T-helper 17 cell (primary cell): ENCODE data around the gene ARMC2. TPM values are rescaled to one million over a fixed set of nuclear protein-coding genes. Genes with fewer than 3 reads are reported as not detected.

Experiments used
- ATAC-seq: fragments of 150-1000 bp; cut with Tn5 transposase; 2 replicates; pipeline ENCODE4 v1.10.0; 2021; ENCODE audit warnings: mild to moderate bottlenecking, moderate library complexity
- DNase-seq, 3 donors: peaks; one replicate each; pipeline versions ENCODE4 v3.0.0 to v3.0.0-alpha.2; 2020 to 2021
- H3K9me3 ChIP-seq: one replicate; pipeline ENCODE4 v1.7.0; 2013; ENCODE audit warnings: low read length, mild to moderate bottlenecking; ENCODE audit not compliant: control insufficient read depth, poor library complexity, severe bottlenecking
- H3K27ac Mint-ChIP-seq: one replicate; pipeline ENCODE4 v1.8.0; 2022; ENCODE audit warnings: mild to moderate bottlenecking, moderate library complexity, mixed read lengths
- H3K27me3 Mint-ChIP-seq: one replicate; pipeline ENCODE4 v1.8.0; 2022; ENCODE audit warnings: mixed read lengths
- H3K36me3 Mint-ChIP-seq: one replicate; pipeline ENCODE4 v1.8.0; 2022; ENCODE audit warnings: low read depth, mixed read lengths
- H3K4me1 Mint-ChIP-seq: one replicate; pipeline ENCODE4 v1.8.0; 2022; ENCODE audit warnings: mild to moderate bottlenecking, mixed read lengths
- H3K4me3 Mint-ChIP-seq: one replicate; pipeline ENCODE4 v1.8.0; 2022; ENCODE audit warnings: mild to moderate bottlenecking, moderate library complexity, mixed read lengths
- total RNA-seq, 4 donors: library from RNA in 2 of 4; stranded (reverse) in 2 of 4; gene quantifications; one replicate each; pipeline ENCODE4 v1.2.3 and lab custom pipeline; 2022 to 2026

The ARMC2 gene
- total RNA-seq (1 to 10 TPM; 6.9 to 8.7 TPM), total RNA-seq (lab: John Stamatoyannopoulos, UW) (4.8 to 9.1 reads per million in 2 donors)

- H3K4me1 Mint-ChIP-seq, result peaks cover 16% of the 10 kb centered on the region
- H3K4me3 Mint-ChIP-seq, result peak within 1 kb of the TSS; percentile 89
- ATAC-seq (peak; percentile 90), DNase-seq (peak; percentile 76 to 85 (median 79))
- H3K9me3 ChIP-seq, result no peaks in the 10 kb centered on the region
- H3K27me3 Mint-ChIP-seq, result no peaks in the 10 kb centered on the region
- no peaks in the 10 kb centered on the region for H3K36me3 Mint-ChIP-seq
- peak within 1 kb of the TSS; percentile 79 for H3K27ac Mint-ChIP-seq
These were observed at the start of gene ARMC2 for GRCh38 chr6:108848116-108848868. Gene ARMC2, plus strand, starts transcription at chr6:108848422. Its CDS starts 5,846 bp downstream, at chr6:108854268.

GRCh38 chr6:108798670-108799353, 49.4 kb upstream of the ARMC2 start:
- Mint-ChIP-seq H3K27me3 (no peaks in the 10 kb centered on the region), H3K4me1 (peaks cover 18% of the 10 kb centered on the region), H3K36me3 (peaks cover 2% of the 10 kb centered on the region), H3K27ac (peak overlapping the region; percentile 88), H3K4me3 (peak overlapping the region; percentile 86)
- DNase-seq (peak in 1 of 3 donors; percentile 14), ATAC-seq (peak; percentile 94)
- H3K9me3 ChIP-seq, result no peaks in the 10 kb centered on the region

GRCh38 chr6:108799354-108799717, 48.9 kb upstream of the ARMC2 start:
- Mint-ChIP-seq H3K4me1 (peaks cover 18% of the 10 kb centered on the region), H3K4me3 (no peak overlapping the region), H3K36me3 (peaks cover 2% of the 10 kb centered on the region), H3K27me3 (no peaks in the 10 kb centered on the region), H3K27ac (no peak overlapping the region)
- DNase-seq, result no peak
- H3K9me3 ChIP-seq, result no peaks in the 10 kb centered on the region
- no peak for ATAC-seq

GRCh38 chr6:108799791-108800190, 48.4 kb upstream of the ARMC2 start:
- no peak overlapping the region for H3K27ac Mint-ChIP-seq
- peaks cover 18% of the 10 kb centered on the region for H3K4me1 Mint-ChIP-seq
- DNase-seq (no peak), ATAC-seq (no peak)
- no peaks in the 10 kb centered on the region for H3K9me3 ChIP-seq
- peaks cover 2% of the 10 kb centered on the region for H3K36me3 Mint-ChIP-seq
- H3K27me3 Mint-ChIP-seq, result no peaks in the 10 kb centered on the region
- no peak overlapping the region for H3K4me3 Mint-ChIP-seq

GRCh38 chr6:108800427-108800864, 47.8 kb upstream of the ARMC2 start:
- H3K9me3 ChIP-seq, result no peaks in the 10 kb centered on the region
- H3K27me3 Mint-ChIP-seq, result no peaks in the 10 kb centered on the region
- H3K4me1 Mint-ChIP-seq, result peaks cover 16% of the 10 kb centered on the region
- DNase-seq (no peak), ATAC-seq (no peak)
- H3K27ac Mint-ChIP-seq, result no peak overlapping the region
- H3K4me3 Mint-ChIP-seq, result no peak overlapping the region
- H3K36me3 Mint-ChIP-seq, result peaks cover 2% of the 10 kb centered on the region

- no peaks in the 10 kb centered on the region for H3K27me3 Mint-ChIP-seq
- H3K4me1 Mint-ChIP-seq, result peaks cover 19% of the 10 kb centered on the region
- peaks cover 2% of the 10 kb centered on the region for H3K36me3 Mint-ChIP-seq
- DNase-seq (no peak), ATAC-seq (no peak)
- H3K4me3 Mint-ChIP-seq, result no peak overlapping the region
- no peak overlapping the region for H3K27ac Mint-ChIP-seq
- no peaks in the 10 kb centered on the region for H3K9me3 ChIP-seq
These were observed 46.9 kb upstream of the ARMC2 start for GRCh38 chr6:108801366-108801765.

- ATAC-seq (no peak), DNase-seq (no peak)
- peaks cover 6% of the 10 kb centered on the region for H3K4me1 Mint-ChIP-seq
- H3K27ac Mint-ChIP-seq, result no peak overlapping the region
- no peaks in the 10 kb centered on the region for H3K27me3 Mint-ChIP-seq
- H3K36me3 Mint-ChIP-seq, result no peaks in the 10 kb centered on the region
- H3K9me3 ChIP-seq, result no peaks in the 10 kb centered on the region
- no peak overlapping the region for H3K4me3 Mint-ChIP-seq
These were observed 44.2 kb upstream of the ARMC2 start for GRCh38 chr6:108803982-108804490.

GRCh38 chr6:108804956-108805355, 43.3 kb upstream of the ARMC2 start:
- no peak overlapping the region for H3K4me3 Mint-ChIP-seq
- ATAC-seq (no peak), DNase-seq (no peak)
- H3K27ac Mint-ChIP-seq, result peak overlapping the region; percentile 24
- H3K4me1 Mint-ChIP-seq, result peaks cover 5% of the 10 kb centered on the region
- no peaks in the 10 kb centered on the region for H3K27me3 Mint-ChIP-seq
- no peaks in the 10 kb centered on the region for H3K9me3 ChIP-seq
- H3K36me3 Mint-ChIP-seq, result no peaks in the 10 kb centered on the region

GRCh38 chr6:108805611-108806167, 42.5 kb upstream of the ARMC2 start:
- no peak overlapping the region for H3K4me3 Mint-ChIP-seq
- no peaks in the 10 kb centered on the region for H3K9me3 ChIP-seq
- no peaks in the 10 kb centered on the region for H3K36me3 Mint-ChIP-seq
- peak overlapping the region; percentile 24 for H3K27ac Mint-ChIP-seq
- H3K27me3 Mint-ChIP-seq, result no peaks in the 10 kb centered on the region
- H3K4me1 Mint-ChIP-seq, result peaks cover 5% of the 10 kb centered on the region
- ATAC-seq (no peak), DNase-seq (no peak)

- H3K4me1 Mint-ChIP-seq, result peaks cover 5% of the 10 kb centered on the region
- H3K4me3 Mint-ChIP-seq, result no peak overlapping the region
- no peak for DNase-seq
- H3K9me3 ChIP-seq, result no peaks in the 10 kb centered on the region
- no peak for ATAC-seq
- H3K27ac Mint-ChIP-seq, result no peak overlapping the region
- no peaks in the 10 kb centered on the region for H3K36me3 Mint-ChIP-seq
- H3K27me3 Mint-ChIP-seq, result no peaks in the 10 kb centered on the region
These were observed 42.1 kb upstream of the ARMC2 start for GRCh38 chr6:108806171-108806570.

GRCh38 chr6:108806665-108807064, 41.6 kb upstream of the ARMC2 start:
- Mint-ChIP-seq H3K4me1 (peaks cover 5% of the 10 kb centered on the region), H3K27ac (no peak overlapping the region), H3K27me3 (no peaks in the 10 kb centered on the region), H3K36me3 (no peaks in the 10 kb centered on the region), H3K4me3 (no peak overlapping the region)
- ATAC-seq (no peak), DNase-seq (no peak)
- H3K9me3 ChIP-seq, result no peaks in the 10 kb centered on the region

- Mint-ChIP-seq H3K4me1 (peaks cover 3% of the 10 kb centered on the region), H3K4me3 (no peak overlapping the region), H3K36me3 (no peaks in the 10 kb centered on the region), H3K27ac (no peak overlapping the region), H3K27me3 (no peaks in the 10 kb centered on the region)
- DNase-seq (no peak), ATAC-seq (no peak)
- H3K9me3 ChIP-seq, result no peaks in the 10 kb centered on the region
These were observed 40.3 kb upstream of the ARMC2 start for GRCh38 chr6:108807928-108808327.

GRCh38 chr6:108809211-108809610, 39.0 kb upstream of the ARMC2 start:
- DNase-seq (no peak), ATAC-seq (no peak)
- no peaks in the 10 kb centered on the region for H3K9me3 ChIP-seq
- Mint-ChIP-seq H3K36me3 (no peaks in the 10 kb centered on the region), H3K4me1 (peaks cover 3% of the 10 kb centered on the region), H3K27me3 (no peaks in the 10 kb centered on the region), H3K4me3 (no peak overlapping the region), H3K27ac (no peak overlapping the region)
